Keratinocyte (primary cell): ENCODE results near the gene NPHP1. TPM values are rescaled to one million over a fixed set of nuclear protein-coding genes. Genes with fewer than 3 reads are reported as not detected.
A peak's percentile ranks its signal among the peaks of the same experiment; 100 is the strongest.

ENCODE experiments used
- DNase-seq: peaks from one replicate; pipeline ENCODE4 v3.0.0-alpha.2; 2011; ENCODE audit warnings: low read depth, missing footprints, low spot score
- FAIRE-seq: peaks from 2 replicates; lab custom pipeline; 2011; peaks lifted over from hg19 to GRCh38; lab: Jason Lieb, UNC
- H2AFZ ChIP-seq: 2 replicates; pipeline ENCODE4 v1.6.0; 2012; ENCODE audit warnings: low read length, control low read depth, inconsistent platforms; ENCODE audit not compliant: control insufficient read depth
- H3K27ac ChIP-seq: 2 replicates; pipeline ENCODE4 v1.5.1; 2011; ENCODE audit warnings: low read length; ENCODE audit not compliant: control insufficient read depth, insufficient read depth
- H3K27me3 ChIP-seq: 3 replicates; pipeline ENCODE4 v1.6.0; 2011; ENCODE audit warnings: low read length; ENCODE audit not compliant: control insufficient read depth, insufficient read depth; ENCODE audit errors: extremely low read depth
- H3K36me3 ChIP-seq, 2 experiments: 2 replicates in 1 of 2; 3 replicates in 1 of 2; pipeline ENCODE4 v1.5.1; 2011; ENCODE audit warnings: low read length in 2 of 2, mild to moderate bottlenecking in 1 of 2; ENCODE audit not compliant: control insufficient read depth in 2 of 2, insufficient read depth in 2 of 2; ENCODE audit errors: extremely low read depth in 1 of 2
- H3K4me1 ChIP-seq: 3 replicates; pipeline ENCODE4 v1.5.1; 2011; ENCODE audit warnings: low read length; ENCODE audit not compliant: control insufficient read depth, insufficient read depth; ENCODE audit errors: extremely low read depth
- H3K4me2 ChIP-seq: 3 replicates; pipeline ENCODE4 v1.6.0; 2011; ENCODE audit warnings: low read depth, low read length; ENCODE audit not compliant: control insufficient read depth, insufficient read depth; ENCODE audit errors: extremely low read depth
- H3K4me3 ChIP-seq, 3 experiments: fragments of 200-600 bp in 1 of 3; sonication (generic) in 1 of 3; 2 replicates in 2 of 3; 3 replicates in 1 of 3; pipeline ENCODE4 v1.5.1; 2011 to 2016; ENCODE audit warnings: low read length in 3 of 3, mild to moderate bottlenecking in 3 of 3, control low read depth in 2 of 3, inconsistent platforms in 1 of 3, low read depth in 1 of 3, mixed read lengths in 1 of 3, mixed run types in 1 of 3, moderate library complexity in 1 of 3; ENCODE audit not compliant: control insufficient read depth in 2 of 3, insufficient read depth in 2 of 3; ENCODE audit errors: extremely low read depth in 1 of 3
- H3K79me2 ChIP-seq: 2 replicates; pipeline ENCODE4 v1.6.0; 2012; ENCODE audit warnings: low read length; ENCODE audit not compliant: control insufficient read depth, insufficient read depth
- H3K9ac ChIP-seq: 3 replicates; pipeline ENCODE4 v1.6.0; 2011; ENCODE audit warnings: low read length; ENCODE audit not compliant: control insufficient read depth, insufficient read depth; ENCODE audit errors: extremely low read depth
- H3K9me1 ChIP-seq: 3 replicates; pipeline ENCODE4 v1.6.0; 2011; ENCODE audit warnings: low read length; ENCODE audit not compliant: control insufficient read depth, insufficient read depth; ENCODE audit errors: extremely low read depth
- H3K9me3 ChIP-seq: 2 replicates; pipeline ENCODE4 v1.5.1; 2012; ENCODE audit warnings: low read depth, low read length; ENCODE audit not compliant: control insufficient read depth
- H4K20me1 ChIP-seq: 3 replicates; pipeline ENCODE4 v1.6.0; 2011; ENCODE audit warnings: low read length; ENCODE audit not compliant: control insufficient read depth, insufficient read depth; ENCODE audit errors: extremely low read depth
- CTCF ChIP-seq, 3 experiments: IDR thresholded peaks in 1 of 3; conservative IDR thresholded peaks in 1 of 3; optimal IDR thresholded peaks in 1 of 3; 2 replicates in 2 of 3; 3 replicates in 1 of 3; pipeline versions ENCODE3 to v1.5.1; 2011; ENCODE audit warnings: low read length in 3 of 3, mild to moderate bottlenecking in 3 of 3, moderate library complexity in 2 of 3, control low read depth in 1 of 3, inconsistent platforms in 1 of 3; ENCODE audit not compliant: insufficient read depth in 2 of 3; ENCODE audit errors: extremely low read depth in 1 of 3
- EZH2 ChIP-seq: IDR thresholded peaks from one replicate; pipeline ENCODE4 v1.6.1; 2012; ENCODE audit warnings: inconsistent platforms, mild to moderate bottlenecking, low read length, moderate library complexity
- dilution Hi-C: fragments of 300-500 bp; cut with MboI; formaldehyde crosslinking; loops from one replicate; pipeline ENCODE4 v1.7.0; 2020; ENCODE audit warnings: low sequenced_read_pairs; ENCODE audit not compliant: extremely low pct_ligation_motif_present
- polyA plus RNA-seq, 5 experiments: library from polyadenylated mRNA; depleted of rRNA in 3 of 5; stranded (reverse) in 3 of 5; stranded (forward) in 1 of 5; unstranded in 1 of 5; fragments of >200 nt; gene quantifications; 1 replicate in 1 of 5; 2 replicates in 3 of 5; 3 replicates in 1 of 5; pipeline versions ENCODE4 v1.2.1 to v1.2.3, GENCODE V29; 2011 to 2012; ENCODE audit warnings: missing spikeins in 2 of 5, low read depth in 1 of 5, low replicate concordance in 1 of 5

Gene NPHP1
- polyA plus RNA-seq, 1 donor (not counting 4 experiments of a cell fraction or from before 2014, with no cell fraction given) = 8.1 TPM

GRCh38 chr2:110104025-110104771 is 100.6 kb downstream of the NPHP1 start:
- H4K20me1 ChIP-seq = no peaks in the 10 kb centered on the region
- H3K79me2 ChIP-seq = peaks cover 53% of the 10 kb centered on the region
- FAIRE-seq = no peak
- no peak for DNase-seq
- no peak overlapping the region for H2AFZ ChIP-seq
- no peaks in the 10 kb centered on the region for H3K9me3 ChIP-seq
- dilution Hi-C loops = no loop called here
- peaks cover 2% of the 10 kb centered on the region for H3K9me1 ChIP-seq
- H3K27ac ChIP-seq = peak overlapping the region; percentile 81
- no peaks in the 10 kb centered on the region for H3K27me3 ChIP-seq
- peaks cover 0 to 15% of the 10 kb centered on the region in 2 experiments for H3K36me3 ChIP-seq
- H3K4me1 ChIP-seq = peaks cover 88% of the 10 kb centered on the region
- no peak overlapping the region for H3K4me3 ChIP-seq
- H3K4me2 ChIP-seq = no peak overlapping the region
- TF ChIP-seq EZH2 = no peak
- no peak for TF ChIP-seq CTCF (optimal IDR thresholded peaks at IDR 0.05 in 1 of 3, IDR thresholded peaks at IDR 0.05 in 1 of 3, conservative IDR thresholded peaks at IDR 0.05 in 1 of 3; ENCODE audit: extremely low read depth in 1 of 3, insufficient read depth in 2 of 3, low read length in 3 of 3)
- no peak overlapping the region for H3K9ac ChIP-seq

GRCh38 chr2:110103061-110103961 is 101.5 kb downstream of the NPHP1 start:
- Histone ChIP-seq H3K36me3 (peaks cover 4 to 15% of the 10 kb centered on the region in 2 experiments), H3K9ac (peak overlapping the region; percentile 86), H3K27ac (peak overlapping the region; percentile 99), H3K27me3 (no peaks in the 10 kb centered on the region), H3K4me1 (peaks cover 85% of the 10 kb centered on the region), H3K9me1 (peaks cover 2% of the 10 kb centered on the region), H3K4me2 (no peak overlapping the region), H3K4me3 (no peak overlapping the region), H3K79me2 (peaks cover 50% of the 10 kb centered on the region), H4K20me1 (no peaks in the 10 kb centered on the region), H3K9me3 (no peaks in the 10 kb centered on the region), H2AFZ (no peak overlapping the region)
- no peak for TF ChIP-seq CTCF (optimal IDR thresholded peaks at IDR 0.05 in 1 of 3, IDR thresholded peaks at IDR 0.05 in 1 of 3, conservative IDR thresholded peaks at IDR 0.05 in 1 of 3; ENCODE audit: extremely low read depth in 1 of 3, insufficient read depth in 2 of 3, low read length in 3 of 3)
- TF ChIP-seq EZH2 = no peak
- DNase-seq = no peak
- dilution Hi-C loops = no loop called here
- no peak for FAIRE-seq
